CD4-positive, alpha-beta T cell treated with Interleukin-2 at 100 ng/mL for 4 hours (primary cell): ENCODE results near the gene DENND6A.
"Not testable (repeated sequence)": the region's sequence is repeated elsewhere in the genome, so short reads cannot be mapped to it uniquely, and the experiment has no call there.

ENCODE experiments used
- DNase-seq: peaks from one replicate; pipeline ENCODE4 v3.0.0-alpha.2; 2020; ENCODE audit warnings: low spot score

DENND6A gene

GRCh38 chr3:57694146-57694545, 1.3 kb upstream of the DENND6A start:
- DNase-seq = no peak

GRCh38 chr3:57692133-57692395, 813 bp downstream of the DENND6A start:
- not testable (repeated sequence) for DNase-seq

DNA sequence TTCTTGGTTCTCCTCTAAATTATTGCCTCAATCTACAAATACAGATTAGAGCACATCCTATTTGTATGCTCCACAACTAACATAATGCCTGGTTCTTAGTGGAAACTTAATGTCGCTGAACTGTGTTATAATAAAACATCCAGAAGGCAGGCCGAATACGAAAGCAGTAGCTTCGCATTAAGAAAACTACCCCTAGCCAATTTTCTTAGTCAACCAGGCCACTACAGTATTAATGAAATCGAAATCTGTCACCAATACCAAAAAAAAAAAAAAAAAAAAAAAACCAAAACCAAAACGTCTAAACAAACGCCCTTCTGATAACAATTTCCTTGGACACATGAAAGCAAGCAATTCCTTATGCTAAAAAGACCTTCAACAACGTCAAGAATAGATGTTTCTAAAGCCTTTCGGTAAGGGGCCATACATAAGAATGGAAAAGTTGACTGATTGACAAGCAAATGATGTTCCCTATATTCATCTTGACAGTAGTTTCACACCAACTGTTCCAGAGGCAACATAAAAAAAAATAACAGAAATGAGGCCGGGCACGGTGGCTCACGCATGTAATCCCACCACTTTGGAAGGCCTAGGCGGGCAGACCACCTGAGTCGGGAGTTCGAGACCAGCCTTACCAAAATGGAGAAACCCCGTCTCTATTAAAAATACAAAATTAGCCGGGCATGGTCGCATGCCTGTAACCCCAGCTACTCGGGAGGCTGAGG, 1.3 kb downstream of the DENND6A start:
- DNase-seq = no peak

- no peak for DNase-seq
Observed at GRCh38 chr3:57689367-57690053, 3.4 kb downstream of the DENND6A start.

DNA sequence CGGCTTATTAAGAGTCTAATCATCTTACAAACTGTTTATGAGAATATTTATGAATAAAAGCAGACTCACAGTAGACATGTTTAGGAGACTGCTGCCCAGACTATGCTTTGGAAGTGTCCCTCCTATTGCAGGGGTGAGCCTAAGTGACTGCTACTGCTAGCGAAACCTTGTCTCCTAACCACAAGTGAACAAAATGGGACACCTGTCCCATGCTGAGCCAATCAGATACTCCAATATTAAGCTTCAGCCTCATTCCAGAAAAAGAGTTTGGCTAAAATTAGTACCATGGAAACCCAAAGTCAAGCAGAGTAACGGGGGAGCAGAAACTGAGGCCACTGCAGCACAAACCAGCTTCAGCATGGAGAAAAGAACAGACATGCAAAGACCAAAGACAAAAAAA, 4.6 kb downstream of the DENND6A start:
- DNase-seq = no peak

- DNase-seq = no peak
Observed at GRCh38 chr3:57683286-57683685, 9.6 kb downstream of the DENND6A start.

GRCh38 chr3:57682284-57682683, 10.6 kb downstream of the DENND6A start:
- no peak for DNase-seq

GRCh38 chr3:57681691-57682090, 11.2 kb downstream of the DENND6A start:
- no peak for DNase-seq

GRCh38 chr3:57680046-57680445, 12.8 kb downstream of the DENND6A start:
- DNase-seq = no peak

- no peak for DNase-seq
Observed at GRCh38 chr3:57675530-57675929, 17.3 kb downstream of the DENND6A start.

- no peak for DNase-seq
Observed at GRCh38 chr3:57673156-57673555, 19.7 kb downstream of the DENND6A start.

DNA sequence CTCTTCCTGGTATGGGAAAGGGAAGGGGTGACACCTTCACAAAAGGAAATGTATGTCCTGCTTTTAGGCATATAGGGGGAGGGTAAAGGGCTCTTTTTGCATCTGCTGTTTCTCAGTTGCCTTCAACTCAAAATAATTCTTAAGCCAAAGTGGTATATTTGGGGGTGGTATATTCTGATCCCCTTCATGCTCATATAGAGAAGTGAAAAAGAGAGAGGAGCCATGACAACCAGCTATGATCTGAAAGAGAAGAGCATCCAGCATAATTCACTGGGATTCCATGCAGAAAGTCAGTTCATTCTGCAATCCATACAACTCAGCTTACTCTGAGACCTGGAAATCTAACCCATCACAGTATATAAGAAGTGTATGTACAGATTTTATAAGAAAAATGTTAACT, 22.3 kb downstream of the DENND6A start:
- DNase-seq = no peak

DNA sequence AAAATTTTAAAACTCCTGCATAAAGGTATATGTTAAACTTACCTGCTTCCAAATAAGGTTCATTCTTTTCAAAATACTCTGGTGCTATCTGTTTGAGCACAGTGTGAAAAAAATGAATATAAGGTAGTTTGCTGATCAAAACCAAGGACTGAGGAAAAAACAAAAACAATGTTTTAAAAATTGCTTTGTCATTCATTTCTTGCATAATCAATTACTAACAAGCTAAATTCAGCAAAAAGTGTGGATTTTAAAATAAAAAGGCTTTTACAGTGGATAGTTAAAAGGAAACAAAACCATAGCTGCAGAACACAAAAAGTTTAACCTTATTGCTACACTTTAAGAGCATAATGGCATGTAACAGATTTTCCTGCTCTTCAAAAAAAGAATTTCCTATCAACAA, 31.5 kb downstream of the DENND6A start:
- DNase-seq = no peak

- DNase-seq = no peak
Observed at GRCh38 chr3:57659806-57660439, 33.0 kb downstream of the DENND6A start.

DNA sequence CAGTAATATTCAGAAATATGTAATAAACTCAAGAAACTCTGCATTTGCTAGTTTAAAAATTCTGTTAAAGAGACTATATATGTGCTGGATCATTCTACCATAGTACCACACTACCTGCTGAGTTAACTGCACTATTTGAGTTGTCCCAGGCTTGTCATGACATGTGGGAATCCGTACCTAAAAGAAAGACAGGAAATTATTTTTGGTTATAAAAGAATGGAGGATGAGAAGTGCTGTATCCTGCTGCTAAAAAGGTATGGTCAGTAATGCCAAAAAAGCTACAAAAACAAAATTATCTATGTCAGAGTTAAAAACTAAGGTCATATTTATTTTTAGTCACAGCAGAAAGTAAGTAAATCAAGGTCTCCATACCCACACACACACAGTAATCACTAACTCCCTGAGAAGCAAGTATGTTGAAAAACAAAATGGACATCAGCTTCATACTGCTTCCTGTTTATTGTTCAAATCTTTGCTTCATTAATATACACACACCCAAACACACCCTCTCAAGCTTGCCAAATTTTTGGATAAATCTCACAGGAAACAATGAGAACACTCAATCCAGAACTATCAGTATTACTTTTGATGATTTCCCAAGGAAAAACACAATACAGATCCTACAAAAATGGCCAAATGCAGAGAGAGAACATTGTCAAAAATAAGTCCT, 33.7 kb downstream of the DENND6A start:
- DNase-seq = no peak

GRCh38 chr3:57658536-57658935, 34.3 kb downstream of the DENND6A start:
- DNase-seq = no peak

DNA sequence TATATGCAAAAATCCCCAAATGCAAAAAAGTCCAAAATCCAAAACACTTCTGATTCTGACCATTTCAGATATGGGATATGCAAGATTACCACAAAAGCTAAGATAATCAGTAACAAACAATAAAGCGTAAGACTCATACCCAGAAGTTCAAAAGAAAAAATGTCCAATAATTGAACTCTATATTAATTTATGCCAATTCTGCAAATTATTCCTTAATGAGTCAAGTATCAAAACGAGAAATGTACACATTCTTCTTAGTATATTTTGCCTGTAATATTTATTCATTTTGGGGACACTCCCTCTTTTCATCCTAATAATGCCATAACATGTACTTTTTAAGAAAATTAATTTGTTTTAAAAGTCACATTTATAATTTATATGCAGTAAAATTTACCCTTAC, 37.1 kb downstream of the DENND6A start:
- no peak for DNase-seq

DNA sequence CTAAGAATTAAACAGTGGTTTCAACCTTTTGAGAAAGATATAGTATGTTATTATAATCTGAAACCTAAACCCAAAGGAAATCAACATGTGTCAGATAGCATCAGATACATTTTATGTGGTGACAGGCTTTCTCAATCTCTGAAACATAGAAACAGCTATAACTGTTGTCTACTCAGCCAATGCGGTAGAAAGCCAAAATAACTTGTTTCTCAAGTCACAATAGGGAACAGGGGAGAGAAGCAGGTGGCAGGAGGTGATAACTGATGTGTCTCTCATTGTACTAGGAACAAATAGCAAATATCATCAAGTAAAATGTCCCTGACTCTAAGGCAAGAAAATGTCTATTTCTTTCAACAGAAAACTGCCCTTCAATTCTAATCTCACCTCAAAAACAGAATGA, 38.6 kb downstream of the DENND6A start:
- DNase-seq = no peak

DNA sequence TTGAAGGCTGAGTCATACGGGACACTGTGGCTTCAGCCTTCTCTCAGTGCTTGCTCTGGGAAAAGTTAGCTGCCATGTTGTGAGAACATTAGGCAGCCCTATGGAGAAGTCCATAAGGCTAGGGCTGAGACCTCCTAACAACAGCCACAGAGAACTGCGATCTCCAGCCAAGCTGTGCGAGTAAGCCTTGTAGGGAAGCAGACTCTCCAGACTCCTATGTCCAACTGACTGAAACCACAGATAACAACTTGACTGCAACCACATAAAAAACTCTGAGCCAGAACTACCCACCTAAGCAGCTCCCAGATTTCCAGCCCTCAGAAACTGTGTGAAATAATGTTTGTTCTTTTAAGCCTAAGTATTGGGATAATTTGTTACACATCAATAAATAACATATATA, 40.7 kb downstream of the DENND6A start:
- no peak for DNase-seq

- no peak for DNase-seq
Observed at GRCh38 chr3:57647292-57647940, 45.5 kb downstream of the DENND6A start.

GRCh38 chr3:57646723-57647122, 46.2 kb downstream of the DENND6A start:
- no peak for DNase-seq

DNA sequence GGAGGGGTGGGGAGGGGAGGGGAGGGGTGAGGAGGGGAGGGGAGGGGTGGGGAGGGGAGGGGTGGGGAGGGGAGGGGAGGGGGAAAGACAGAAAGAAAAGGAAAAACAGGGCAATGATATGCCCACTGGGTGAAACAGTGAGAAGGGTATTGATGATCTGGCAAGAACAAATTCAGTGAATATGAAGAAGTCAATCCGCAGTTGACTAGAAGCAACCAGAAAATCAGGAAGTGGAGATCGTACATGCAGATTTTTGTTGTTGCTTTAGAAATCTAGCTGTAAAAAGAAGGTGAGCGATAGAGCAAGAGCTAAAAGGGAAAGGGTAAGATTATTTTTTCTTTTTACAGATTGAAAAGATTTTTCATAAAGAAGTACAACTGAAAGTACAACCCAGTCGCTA, 48.1 kb downstream of the DENND6A start:
- no peak for DNase-seq

DNA sequence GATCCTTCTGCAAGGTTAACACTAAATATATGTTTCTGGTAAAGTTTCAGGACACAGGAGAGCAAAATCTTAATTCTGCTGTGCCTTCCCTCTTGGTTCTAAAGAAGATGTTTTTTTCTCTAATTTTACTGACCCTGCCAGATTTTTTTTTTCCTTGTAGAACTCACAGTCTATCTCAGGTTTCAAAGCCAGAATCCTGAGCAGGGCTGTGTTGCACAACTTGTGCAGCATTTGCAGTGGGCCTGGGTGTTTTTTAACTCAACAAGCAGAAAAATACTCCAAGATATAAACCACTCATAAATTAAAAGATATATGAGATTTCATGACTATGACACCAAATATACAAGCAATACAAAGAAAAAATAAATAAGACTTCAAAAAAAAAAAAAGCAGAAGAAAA, 55.5 kb downstream of the DENND6A start:
- DNase-seq = no peak
